Measurements from ENCODE around the gene MAP3K20.

The MAP3K20 gene

DNA sequence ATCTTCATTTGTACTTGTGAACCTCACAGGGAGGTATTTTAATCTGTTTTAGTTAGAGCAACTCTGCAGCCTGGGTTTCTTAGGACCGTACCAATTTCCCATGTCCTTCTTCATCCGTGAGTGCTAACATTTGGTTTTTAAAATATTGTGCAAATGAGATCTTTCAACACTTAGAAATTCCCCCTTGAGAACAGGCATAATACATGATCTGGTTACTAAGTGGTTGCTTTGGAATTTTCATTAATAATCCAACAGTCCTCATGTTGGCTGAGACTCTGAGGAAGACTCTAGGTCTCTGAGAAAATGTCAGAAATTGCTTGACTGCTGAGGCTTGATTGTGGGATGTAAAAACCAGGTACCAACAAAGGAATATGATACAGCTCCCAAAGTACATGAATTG lies 153.4 kb downstream of the MAP3K20 start:
- DNase-seq: no peak
- no peak overlapping the region for H3K4me3 Mint-ChIP-seq
- no peaks in the 10 kb centered on the region for H3K27me3 Mint-ChIP-seq (ENCODE audit: low read depth, poor library complexity)
- H3K9me3 Mint-ChIP-seq: no peaks in the 10 kb centered on the region
- no peak overlapping the region for H3K27ac Mint-ChIP-seq
- TF ChIP-seq, protein P1, sequence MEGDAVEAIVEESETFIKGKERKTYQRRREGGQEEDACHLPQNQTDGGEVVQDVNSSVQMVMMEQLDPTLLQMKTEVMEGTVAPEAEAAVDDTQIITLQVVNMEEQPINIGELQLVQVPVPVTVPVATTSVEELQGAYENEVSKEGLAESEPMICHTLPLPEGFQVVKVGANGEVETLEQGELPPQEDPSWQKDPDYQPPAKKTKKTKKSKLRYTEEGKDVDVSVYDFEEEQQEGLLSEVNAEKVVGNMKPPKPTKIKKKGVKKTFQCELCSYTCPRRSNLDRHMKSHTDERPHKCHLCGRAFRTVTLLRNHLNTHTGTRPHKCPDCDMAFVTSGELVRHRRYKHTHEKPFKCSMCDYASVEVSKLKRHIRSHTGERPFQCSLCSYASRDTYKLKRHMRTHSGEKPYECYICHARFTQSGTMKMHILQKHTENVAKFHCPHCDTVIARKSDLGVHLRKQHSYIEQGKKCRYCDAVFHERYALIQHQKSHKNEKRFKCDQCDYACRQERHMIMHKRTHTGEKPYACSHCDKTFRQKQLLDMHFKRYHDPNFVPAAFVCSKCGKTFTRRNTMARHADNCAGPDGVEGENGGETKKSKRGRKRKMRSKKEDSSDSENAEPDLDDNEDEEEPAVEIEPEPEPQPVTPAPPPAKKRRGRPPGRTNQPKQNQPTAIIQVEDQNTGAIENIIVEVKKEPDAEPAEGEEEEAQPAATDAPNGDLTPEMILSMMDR (IDR thresholded peaks at IDR 0.05): no peak
- peaks cover 37% of the 10 kb centered on the region for H3K36me3 Mint-ChIP-seq (ENCODE audit: low read depth)
- peaks cover 38% of the 10 kb centered on the region for H3K4me1 Mint-ChIP-seq

DNA sequence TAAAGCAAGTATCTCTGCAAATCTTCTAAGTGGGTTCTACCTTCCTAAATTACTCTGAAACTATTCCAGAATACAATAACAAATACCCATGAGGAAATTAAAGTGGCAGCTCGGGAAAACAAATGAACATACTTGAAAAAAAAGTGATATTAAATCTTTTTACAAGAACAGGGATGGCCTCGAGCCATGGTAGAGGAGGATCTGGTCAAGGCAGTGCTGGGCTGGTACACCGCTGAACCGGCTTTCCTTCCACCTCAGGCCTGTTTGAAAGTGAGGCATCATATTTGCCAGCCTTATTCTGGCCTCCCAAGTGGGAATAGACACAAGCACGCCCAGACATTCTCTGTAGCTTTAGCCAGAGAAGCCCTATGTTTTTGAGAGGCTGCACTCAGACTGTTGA lies 154.5 kb downstream of the MAP3K20 start:
- Mint-ChIP-seq H3K4me3 (no peak overlapping the region), H3K9me3 (peaks cover 9% of the 10 kb centered on the region), H3K36me3 (ENCODE audit: low read depth) (peaks cover 48% of the 10 kb centered on the region), H3K27ac (no peak overlapping the region), H3K4me1 (peaks cover 38% of the 10 kb centered on the region), H3K27me3 (ENCODE audit: low read depth, poor library complexity) (no peaks in the 10 kb centered on the region)
- TF ChIP-seq, protein P1 (IDR thresholded peaks at IDR 0.05): no peak
- no peak for DNase-seq

DNA sequence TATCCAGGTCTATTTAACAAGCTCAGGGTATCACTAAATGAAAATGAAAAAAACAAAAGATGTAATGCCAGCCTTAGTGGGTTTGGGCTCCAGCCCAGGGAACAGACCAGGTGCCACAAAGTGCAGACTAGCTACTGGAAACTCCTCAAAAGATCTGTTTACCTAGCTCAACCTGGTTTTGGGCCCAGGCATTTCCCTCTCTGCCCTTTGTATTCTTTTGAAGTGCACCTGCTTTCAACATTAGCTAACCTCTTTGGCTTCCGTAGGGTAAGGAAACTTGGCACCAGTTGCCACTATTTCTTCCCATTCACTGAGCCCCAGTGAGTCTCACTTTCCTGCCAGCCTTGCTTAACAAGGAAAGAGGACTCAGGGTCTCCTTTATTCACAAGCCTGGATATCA lies 155.4 kb downstream of the MAP3K20 start:
- Mint-ChIP-seq H3K4me3 (no peak overlapping the region), H3K9me3 (peaks cover 9% of the 10 kb centered on the region), H3K27me3 (ENCODE audit: low read depth, poor library complexity) (no peaks in the 10 kb centered on the region), H3K27ac (peak overlapping the region; percentile 86), H3K4me1 (peaks cover 38% of the 10 kb centered on the region), H3K36me3 (ENCODE audit: low read depth) (peaks cover 56% of the 10 kb centered on the region)
- TF ChIP-seq, protein P1 (IDR thresholded peaks at IDR 0.05): no peak
- no peak for DNase-seq

DNA sequence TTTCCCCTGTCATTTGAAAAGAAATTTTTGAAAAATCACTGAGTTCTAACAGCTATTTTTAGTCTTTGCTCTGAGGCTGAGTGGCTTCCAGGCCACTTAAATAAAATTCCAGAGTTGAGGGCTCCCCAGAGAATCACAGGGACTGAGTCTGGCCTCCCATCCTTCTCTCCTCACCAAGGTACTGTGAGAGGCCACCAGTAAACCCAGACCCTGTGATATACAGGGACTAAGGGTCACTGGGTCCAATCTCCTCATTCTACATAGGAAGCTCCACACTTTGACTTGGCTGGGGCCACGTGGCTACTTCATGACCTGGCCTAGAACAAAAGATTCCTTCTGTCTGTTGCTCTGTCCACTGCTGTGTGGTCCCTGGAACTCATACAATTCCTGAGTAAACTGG lies 155.8 kb downstream of the MAP3K20 start:
- Mint-ChIP-seq H3K27ac (peak overlapping the region; percentile 86), H3K27me3 (ENCODE audit: low read depth, poor library complexity) (no peaks in the 10 kb centered on the region), H3K4me1 (peaks cover 34% of the 10 kb centered on the region), H3K4me3 (no peak overlapping the region), H3K36me3 (ENCODE audit: low read depth) (peaks cover 58% of the 10 kb centered on the region), H3K9me3 (peaks cover 9% of the 10 kb centered on the region)
- TF ChIP-seq, protein P1 (IDR thresholded peaks at IDR 0.05): no peak
- no peak for DNase-seq

DNA sequence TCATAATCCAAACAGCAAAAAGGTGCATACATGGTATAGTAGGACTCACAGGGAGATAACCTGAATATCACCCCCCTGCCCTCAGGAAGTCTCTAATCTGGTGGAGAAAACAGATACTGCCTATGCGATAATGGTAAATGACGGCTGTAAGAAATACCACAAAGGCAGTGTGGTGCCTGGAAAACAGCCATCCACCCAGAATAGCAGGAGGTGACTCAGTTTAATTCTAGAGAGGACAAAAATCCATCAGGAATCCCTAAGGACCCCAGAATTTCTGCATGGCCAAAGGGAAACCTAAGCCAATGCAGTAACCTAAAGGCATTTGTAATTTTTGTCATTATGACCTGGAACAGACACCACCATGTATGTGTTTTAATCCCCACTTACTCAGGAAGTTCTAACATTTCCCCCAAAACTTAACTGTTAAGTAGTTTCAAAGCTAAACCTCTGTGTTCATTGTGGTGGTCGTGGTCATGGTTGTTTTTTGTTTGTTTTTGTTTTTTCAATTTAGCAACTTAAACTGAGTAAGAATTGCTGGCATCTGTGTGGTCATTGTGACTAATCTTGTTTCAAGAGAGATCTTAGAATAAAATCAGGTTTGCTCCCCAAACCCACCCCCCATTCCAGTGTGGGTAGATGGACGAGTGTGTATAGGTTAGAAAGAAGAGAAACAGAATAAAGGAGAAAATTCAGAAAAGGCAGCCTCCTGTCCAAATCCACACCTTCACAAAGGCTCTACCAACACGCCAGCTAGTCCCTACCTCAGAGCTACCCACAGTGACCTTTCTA lies 157.5 kb downstream of the MAP3K20 start:
- H3K9me3 Mint-ChIP-seq: peaks cover 9% of the 10 kb centered on the region
- DNase-seq: no peak
- H3K27me3 Mint-ChIP-seq (ENCODE audit: low read depth, poor library complexity): no peaks in the 10 kb centered on the region
- peaks cover 66% of the 10 kb centered on the region for H3K36me3 Mint-ChIP-seq (ENCODE audit: low read depth)
- H3K4me1 Mint-ChIP-seq: peaks cover 17% of the 10 kb centered on the region
- no peak overlapping the region for H3K4me3 Mint-ChIP-seq
- TF ChIP-seq, protein P1 (IDR thresholded peaks at IDR 0.05): no peak
- no peak overlapping the region for H3K27ac Mint-ChIP-seq
